Liver (tissue), 9 donors: ENCODE data around the gene DEFB110. TPM values are rescaled to one million over a fixed set of nuclear protein-coding genes. Genes with fewer than 3 reads are reported as not detected.

ENCODE experiments used
- DNase-seq: peaks from one replicate; pipeline ENCODE4 v3.0.0-alpha.2; 2017; ENCODE audit warnings: low spot score
- H3K27ac ChIP-seq, 2 donors: one replicate each; pipeline ENCODE4 v1.7.0; 2013; ENCODE audit warnings: inconsistent platforms in 2 of 2, low read length in 2 of 2, control low read depth in 1 of 2, low read depth in 1 of 2, mild to moderate bottlenecking in 1 of 2
- H3K27me3 ChIP-seq, 4 donors: one replicate each; pipeline versions ENCODE4 v1.6.1 to v1.7.0; 2013; ENCODE audit warnings: low read length in 3 of 4, inconsistent platforms in 1 of 4, mild to moderate bottlenecking in 1 of 4, moderate library complexity in 1 of 4; ENCODE audit not compliant: control insufficient read depth in 4 of 4, insufficient read depth in 4 of 4
- H3K36me3 ChIP-seq, 4 donors: one replicate each; pipeline versions ENCODE4 v1.6.1 to v1.7.0; 2013; ENCODE audit warnings: low read length in 3 of 4, mild to moderate bottlenecking in 3 of 4, low read depth in 1 of 4, moderate library complexity in 1 of 4; ENCODE audit not compliant: control insufficient read depth in 4 of 4, insufficient read depth in 3 of 4
- H3K4me1 ChIP-seq, 4 donors: one replicate each; pipeline versions ENCODE4 v1.6.1 to v1.7.0; 2013; ENCODE audit warnings: low read length in 3 of 4, mild to moderate bottlenecking in 3 of 4, moderate library complexity in 1 of 4; ENCODE audit not compliant: control insufficient read depth in 4 of 4, insufficient read depth in 4 of 4
- H3K4me3 ChIP-seq, 3 donors: one replicate each; pipeline versions ENCODE4 v1.6.1 to v1.7.0; 2013; ENCODE audit warnings: low read length in 3 of 3, control low read depth in 1 of 3, low read depth in 1 of 3, mild to moderate bottlenecking in 1 of 3
- H3K9ac ChIP-seq, 2 donors: one replicate each; pipeline ENCODE4 v1.7.0; 2013; ENCODE audit warnings: low read length in 2 of 2, mild to moderate bottlenecking in 2 of 2, moderate library complexity in 2 of 2, control low read depth in 1 of 2, low read depth in 1 of 2
- H3K9me3 ChIP-seq, 4 donors: one replicate each; pipeline versions ENCODE4 v1.6.1 to v1.7.0; 2013; ENCODE audit warnings: low read length in 3 of 4; ENCODE audit not compliant: control insufficient read depth in 4 of 4
- ATF3 ChIP-seq: IDR thresholded peaks from 2 replicates; pipeline ENCODE4 v1.6.1; 2016; ENCODE audit warnings: antibody characterized with exemption
- CTCF ChIP-seq: fragments of 150-350 bp; IDR thresholded peaks from 2 replicates; pipeline ENCODE4 v1.5.1; 2017; ENCODE audit warnings: improper control_type of control experiment, low read depth, low read length; ENCODE audit not compliant: missing input control
- EGR1 ChIP-seq, 2 donors: IDR thresholded peaks; 2 replicates each; pipeline ENCODE4 v1.6.1; 2016 to 2018; ENCODE audit warnings: antibody characterized with exemption in 2 of 2, low read depth in 2 of 2
- FOXA1 ChIP-seq: IDR thresholded peaks from 2 replicates; pipeline ENCODE4 v1.6.1; 2016; ENCODE audit warnings: antibody characterized with exemption
- FOXA2 ChIP-seq: IDR thresholded peaks from 2 replicates; pipeline ENCODE4 v1.6.1; 2016; ENCODE audit warnings: antibody characterized with exemption
- GABPA ChIP-seq, 2 donors: IDR thresholded peaks in 1 of 2; conservative IDR thresholded peaks in 1 of 2; 2 replicates each; pipeline ENCODE4 v1.6.1; 2016; ENCODE audit warnings: antibody characterized with exemption in 2 of 2, mild to moderate bottlenecking in 1 of 2, moderate library complexity in 1 of 2
- HNF4A ChIP-seq, 2 donors: conservative IDR thresholded peaks; 2 replicates each; pipeline ENCODE4 v1.6.1; 2016; ENCODE audit warnings: antibody characterized with exemption in 2 of 2, mild to moderate bottlenecking in 2 of 2
- HNF4G ChIP-seq: IDR thresholded peaks from 2 replicates; pipeline ENCODE4 v1.6.1; 2016; ENCODE audit warnings: antibody characterized with exemption
- JUND ChIP-seq, 2 donors: IDR thresholded peaks; 2 replicates each; pipeline ENCODE4 v1.6.1; 2016; ENCODE audit warnings: antibody characterized with exemption in 2 of 2
- MAX ChIP-seq: IDR thresholded peaks from 2 replicates; pipeline ENCODE4 v1.6.1; 2016; ENCODE audit warnings: antibody characterized with exemption
- NR2F2 ChIP-seq: IDR thresholded peaks from 2 replicates; pipeline ENCODE4 v1.6.1; 2016; ENCODE audit warnings: antibody characterized with exemption
- RAD21 ChIP-seq, 2 donors: IDR thresholded peaks; 2 replicates each; pipeline ENCODE4 v1.6.1; 2016; ENCODE audit warnings: antibody characterized with exemption in 2 of 2, mild to moderate bottlenecking in 2 of 2
- REST ChIP-seq: IDR thresholded peaks from 2 replicates; pipeline ENCODE4 v1.6.1; 2016; ENCODE audit warnings: antibody characterized with exemption, mild to moderate bottlenecking
- RXRA ChIP-seq, 2 donors: IDR thresholded peaks; 2 replicates each; pipeline ENCODE4 v1.6.1; 2017 to 2018; ENCODE audit warnings: antibody characterized with exemption in 2 of 2, mild to moderate bottlenecking in 1 of 2
- SP1 ChIP-seq: IDR thresholded peaks from 2 replicates; pipeline ENCODE4 v1.6.1; 2018; ENCODE audit warnings: antibody characterized with exemption, mild to moderate bottlenecking
- TAF1 ChIP-seq: conservative IDR thresholded peaks from 2 replicates; pipeline ENCODE4 v1.6.1; 2016; ENCODE audit warnings: antibody characterized with exemption, mild to moderate bottlenecking
- YY1 ChIP-seq: IDR thresholded peaks from 2 replicates; pipeline ENCODE4 v1.6.1; 2016; ENCODE audit warnings: antibody characterized with exemption, mild to moderate bottlenecking
- ZBTB33 ChIP-seq: IDR thresholded peaks from 2 replicates; pipeline ENCODE4 v1.6.1; 2016; ENCODE audit warnings: antibody characterized with exemption
- WGBS: extraction: QIAGEN DNeasy Blood & Tissue Kit; methylation state at CpG from one replicate; pipeline ENCODE4 v1.1.7; 2013; 5-methylcytosine and 5-hydroxymethylcytosine counted together
- polyA plus RNA-seq, 2 donors: library from polyadenylated mRNA; stranded (reverse) in 1 of 2; unstranded in 1 of 2; fragments of 200-250 nt in 1 of 2; fragments of >200 nt in 1 of 2; fragmentation: Nextera tagmentation in 1 of 2; extraction: Ambion mirVana in 1 of 2; gene quantifications; one replicate each; pipeline versions ENCODE4 v1.2.1 to v1.2.3, GENCODE V29; 2013 to 2015
- total RNA-seq, 2 donors: library from RNA; depleted of rRNA; stranded (reverse); fragments of >200 nt; gene quantifications; one replicate each; pipeline ENCODE4 v1.2.3, GENCODE V29; 2014
- donor health status: healthy.
- donor health status: healthy.
- donor health status: healthy.
- donor health status: healthy.
- donor health status: healthy.

DEFB110 gene
- total and polyA plus RNA-seq, 4 donors, result not detected

- no peak within 1 kb of the TSS for H3K9ac ChIP-seq
- no peaks in the 10 kb centered on the region for H3K36me3 ChIP-seq
- no peaks in the 10 kb centered on the region for H3K9me3 ChIP-seq
- peaks cover 0 to 3% (median 0%) of the 10 kb centered on the region in 4 donors for H3K4me1 ChIP-seq
- no peak within 1 kb of the TSS for H3K27ac ChIP-seq
- DNase-seq, result no peak
- WGBS, result 77% methylated on average over 1 of the region's 1 CpG
- no peak within 1 kb of the TSS for H3K4me3 ChIP-seq
- no peaks in the 10 kb centered on the region for H3K27me3 ChIP-seq
- TF ChIP-seq MAX, result no peak
- no peak for TF ChIP-seq REST
- no peak for TF ChIP-seq EGR1 (IDR thresholded peaks at IDR 0.05; ENCODE audit: low read depth in 2 of 2)
- no peak for TF ChIP-seq GABPA (IDR thresholded peaks at IDR 0.05 in 1 of 2, conservative IDR thresholded peaks at IDR 0.05 in 1 of 2)
- TF ChIP-seq HNF4G, result no peak
- no peak for TF ChIP-seq FOXA1
- TF ChIP-seq TAF1, result no peak
- no peak for TF ChIP-seq FOXA2
- no peak for TF ChIP-seq NR2F2
- TF ChIP-seq CTCF, result no peak
Observed at GRCh38 chr6:50049829-50050228, 28.0 kb upstream of the DEFB110 start, which contains the start of gene DEFB112. Gene DEFB112, minus strand, starts transcription at chr6:50049929. Its CDS starts 60 bp downstream, at chr6:50049869.

GRCh38 chr6:50047026-50047425, 25.2 kb upstream of the DEFB110 start:
- H3K27me3 ChIP-seq, result no peaks in the 10 kb centered on the region
- 75% methylated on average over 3 of the region's 3 CpGs for WGBS
- H3K36me3 ChIP-seq, result no peaks in the 10 kb centered on the region
- no peak overlapping the region for H3K9ac ChIP-seq
- no peak for DNase-seq
- H3K4me1 ChIP-seq, result peaks cover 0 to 3% (median 0%) of the 10 kb centered on the region in 4 donors
- no peak overlapping the region for H3K4me3 ChIP-seq
- no peaks in the 10 kb centered on the region for H3K9me3 ChIP-seq
- H3K27ac ChIP-seq, result no peak overlapping the region
- no peak for TF ChIP-seq SP1
- no peak for TF ChIP-seq FOXA1
- no peak for TF ChIP-seq RXRA (IDR thresholded peaks at IDR 0.05)
- no peak for TF ChIP-seq MAX
- no peak for TF ChIP-seq YY1
- no peak for TF ChIP-seq GABPA (IDR thresholded peaks at IDR 0.05 in 1 of 2, conservative IDR thresholded peaks at IDR 0.05 in 1 of 2)
- no peak for TF ChIP-seq HNF4G
- no peak for TF ChIP-seq ZBTB33
- no peak for TF ChIP-seq RAD21 (IDR thresholded peaks at IDR 0.05)
- no peak for TF ChIP-seq REST
- TF ChIP-seq TAF1, result no peak
- TF ChIP-seq ATF3, result no peak
- TF ChIP-seq HNF4A (conservative IDR thresholded peaks at IDR 0.05), result no peak
- no peak for TF ChIP-seq FOXA2
- no peak for TF ChIP-seq NR2F2
- TF ChIP-seq JUND (IDR thresholded peaks at IDR 0.05), result no peak
- no peak for TF ChIP-seq EGR1 (IDR thresholded peaks at IDR 0.05; ENCODE audit: low read depth in 2 of 2)
